IMR-90 (cell line): ENCODE data around the gene ANKRD42. TPM values are rescaled to one million over a fixed set of nuclear protein-coding genes. Genes with fewer than 3 reads are reported as not detected.

Source experiments
- ATAC-seq: fragments of 200-7000 bp; cut with Tn5 transposase; 2 replicates; pipeline ENCODE4 v1.9.1; 2020; ENCODE audit warnings: low read depth, mild to moderate bottlenecking, moderate library complexity
- BruUV-seq: library from RNA; stranded (reverse); fragments of 400-500 nt; replicated peaks from 2 replicates; lab custom pipeline; 2021; lab: Mats Ljungman, UMichigan
- CTCF ChIA-PET: fragments of 300-600 bp; formaldehyde crosslinking; extraction: SDS; loops from one replicate; lab custom pipeline; 2021; ENCODE audit warnings: antibody characterized with exemption; lab: Yijun Ruan, JAX
- POLR2A ChIA-PET: fragments of 300-600 bp; sonication (Branson Sonifier 250); formaldehyde crosslinking; loops from one replicate; lab custom pipeline; 2022; ENCODE audit warnings: antibody characterized with exemption; ENCODE audit not compliant: unreplicated experiment; lab: Charles Lee
- DNase-seq: peaks from one replicate; pipeline ENCODE4 v3.0.0; 2013
- H2AFZ ChIP-seq: replicated peaks from 2 replicates; pipeline ENCODE3; 2013; ENCODE audit warnings: low read length, mild to moderate bottlenecking; ENCODE audit not compliant: poor library complexity
- H2AK5ac ChIP-seq: 2 replicates; pipeline ENCODE4 v1.6.1; 2013; ENCODE audit warnings: low read depth, low read length, inconsistent platforms
- H2AK9ac ChIP-seq: replicated peaks from 2 replicates; pipeline ENCODE3; 2013; ENCODE audit warnings: mild to moderate bottlenecking, low read depth, low read length, moderate library complexity; ENCODE audit not compliant: poor library complexity
- H2BK120ac ChIP-seq: 2 replicates; pipeline ENCODE4 v1.6.1; 2013; ENCODE audit warnings: low read depth, low read length, inconsistent platforms
- H2BK15ac ChIP-seq: 3 replicates; pipeline ENCODE4 v1.6.1; 2013; ENCODE audit warnings: low read depth, low read length, inconsistent platforms
- H2BK20ac ChIP-seq: 2 replicates; pipeline ENCODE4 v1.6.1; 2013; ENCODE audit warnings: low read depth, mild to moderate bottlenecking, inconsistent platforms, low read length, moderate library complexity
- H2BK5ac ChIP-seq: 2 replicates; pipeline ENCODE4 v1.6.1; 2013; ENCODE audit warnings: mild to moderate bottlenecking, low read depth, low read length, inconsistent platforms; ENCODE audit not compliant: poor library complexity, severe bottlenecking
- H3K14ac ChIP-seq: replicated peaks from 2 replicates; pipeline ENCODE4 v1.6.1; 2013; ENCODE audit warnings: low read depth, low read length, inconsistent platforms
- H3K18ac ChIP-seq: 2 replicates; pipeline ENCODE4 v1.6.1; 2013; ENCODE audit warnings: low read depth, low read length, control low read depth
- H3K23ac ChIP-seq: 2 replicates; pipeline ENCODE4 v1.6.1; 2013; ENCODE audit warnings: low read depth, low read length, inconsistent platforms
- H3K27ac ChIP-seq: 2 replicates; pipeline ENCODE4 v1.5.1; 2013; ENCODE audit warnings: mild to moderate bottlenecking, control low read depth, low read length; ENCODE audit not compliant: insufficient read depth
- H3K27me3 ChIP-seq: 2 replicates; pipeline ENCODE4 v1.6.1; 2013; ENCODE audit warnings: low read length; ENCODE audit not compliant: control insufficient read depth, insufficient read depth
- H3K36me3 ChIP-seq: 2 replicates; pipeline ENCODE4 v1.6.1; 2013; ENCODE audit warnings: low read length, mixed read lengths; ENCODE audit not compliant: control insufficient read depth, insufficient read depth
- H3K4ac ChIP-seq: 2 replicates; pipeline ENCODE4 v1.6.1; 2013; ENCODE audit warnings: low read depth, low read length, inconsistent platforms
- H3K4me1 ChIP-seq: 2 replicates; pipeline ENCODE4 v1.6.1; 2013; ENCODE audit warnings: low read length, mixed read lengths; ENCODE audit not compliant: control insufficient read depth, insufficient read depth
- H3K4me2 ChIP-seq: 2 replicates; pipeline ENCODE4 v1.6.1; 2013; ENCODE audit warnings: low read depth, mild to moderate bottlenecking, control low read depth, low read length, moderate library complexity
- H3K4me3 ChIP-seq: 2 replicates; pipeline ENCODE4 v1.5.1; 2013; ENCODE audit warnings: low read depth, mild to moderate bottlenecking, control low read depth, low read length, moderate library complexity; ENCODE audit not compliant: insufficient read depth
- H3K56ac ChIP-seq: 2 replicates; pipeline ENCODE4 v1.6.1; 2013; ENCODE audit warnings: low read length, inconsistent platforms; ENCODE audit not compliant: insufficient read depth; ENCODE audit errors: extremely low read depth
- H3K79me1 ChIP-seq, 2 experiments: 2 replicates each; pipeline ENCODE4 v1.6.1; 2013; ENCODE audit warnings: low read length in 2 of 2, inconsistent platforms in 1 of 2, low read depth in 1 of 2
- H3K9ac ChIP-seq: 2 replicates; pipeline ENCODE4 v1.6.1; 2013; ENCODE audit warnings: low read depth, low read length, control low read depth
- H3K9me1 ChIP-seq: 2 replicates; pipeline ENCODE4 v1.6.1; 2013; ENCODE audit warnings: low read length, inconsistent platforms; ENCODE audit not compliant: insufficient read depth
- H3K9me3 ChIP-seq: 2 replicates; pipeline ENCODE4 v1.6.1; 2013; ENCODE audit warnings: low read length; ENCODE audit not compliant: control insufficient read depth, insufficient read depth
- H4K20me1 ChIP-seq: 2 replicates; pipeline ENCODE4 v1.6.1; 2013; ENCODE audit warnings: low read length, inconsistent platforms; ENCODE audit not compliant: insufficient read depth
- H4K5ac ChIP-seq: 2 replicates; pipeline ENCODE4 v1.6.1; 2013; ENCODE audit warnings: mild to moderate bottlenecking, low read depth, low read length, control low read depth
- H4K8ac ChIP-seq, 2 experiments: 2 replicates each; pipeline ENCODE4 v1.6.1; 2013; ENCODE audit warnings: low read depth in 2 of 2, low read length in 2 of 2, control low read depth in 1 of 2, inconsistent platforms in 1 of 2
- H4K91ac ChIP-seq: 2 replicates; pipeline ENCODE4 v1.6.1; 2013; ENCODE audit warnings: low read depth, low read length, inconsistent platforms; ENCODE audit not compliant: insufficient read depth
- CHD1 ChIP-seq: IDR thresholded peaks from 2 replicates; pipeline ENCODE4 v1.6.1; 2012; ENCODE audit warnings: low read depth, low read length, improper control_type of control experiment
- MAFK ChIP-seq: IDR thresholded peaks from 2 replicates; pipeline ENCODE4 v1.6.1; 2012; ENCODE audit warnings: low read depth, low read length, improper control_type of control experiment
- POLR2A ChIP-seq: IDR thresholded peaks from 2 replicates; pipeline ENCODE4 v1.6.1; 2012; ENCODE audit warnings: mild to moderate bottlenecking, low read depth, low read length
- RAD21 ChIP-seq: IDR thresholded peaks from 2 replicates; pipeline ENCODE4 v1.6.1; 2012; ENCODE audit warnings: low read length, improper control_type of control experiment
- RCOR1 ChIP-seq: IDR thresholded peaks from 2 replicates; pipeline ENCODE4 v1.6.1; 2012; ENCODE audit warnings: mild to moderate bottlenecking, low read length, improper control_type of control experiment; ENCODE audit not compliant: insufficient replicate concordance
- RFX5 ChIP-seq: IDR thresholded peaks from 2 replicates; pipeline ENCODE4 v1.8.0; 2012; ENCODE audit warnings: low read depth, mild to moderate bottlenecking, low read length, moderate library complexity
- WGBS, 2 experiments: methylation state at CpG; one replicate each; pipeline versions ENCODE4 v1.1.5 to v1.1.7; 2013; ENCODE audit warnings: missing lambda C conversion rate in 2 of 2; ENCODE audit not compliant: insufficient read length in 1 of 2; ENCODE audit errors: extremely low coverage in 2 of 2; 5-methylcytosine and 5-hydroxymethylcytosine counted together
- dilution Hi-C: fragments of 300-500 bp; cut with HindIII; formaldehyde crosslinking; loops from one replicate; pipeline ENCODE4 v1.14.3; 2018; ENCODE audit warnings: low sequenced_read_pairs; ENCODE audit not compliant: unreplicated experiment
- in situ Hi-C: fragments of 300-500 bp; cut with MboI; formaldehyde crosslinking; loops from 3 replicates; pipeline ENCODE4 v1.14.3; 2019; ENCODE audit warnings: low sequenced_read_pairs, inconsistent platforms, mixed read lengths
- intact Hi-C: fragments of 100-400 bp; cut with micrococcal nuclease; formaldehyde crosslinking; loops from 2 replicates; pipeline ENCODE4 v1.10.0; 2022
- polyA plus RNA-seq, 3 experiments: library from polyadenylated mRNA; depleted of rRNA; stranded (reverse); fragments of >200 nt; gene quantifications; 2 replicates each; pipeline ENCODE4 v1.2.3, GENCODE V29; 2012; ENCODE audit warnings: low replicate concordance in 1 of 3
- total RNA-seq: library from RNA; depleted of rRNA; stranded (reverse); fragments of >200 nt; gene quantifications from 2 replicates; pipeline ENCODE4 v1.2.3, GENCODE V29; 2012
- TF ChIP-seq, protein P1 (sequence below): conservative IDR thresholded peaks from 2 replicates; pipeline ENCODE4 v1.5.1; 2012; ENCODE audit warnings: mild to moderate bottlenecking, low read depth, low read length, improper control_type of control experiment

Gene ANKRD42
- total and polyA plus RNA-seq, 2 of the 4 experiments (the other 2 are of a cell fraction) = 5.2 to 5.6 TPM

DNA sequence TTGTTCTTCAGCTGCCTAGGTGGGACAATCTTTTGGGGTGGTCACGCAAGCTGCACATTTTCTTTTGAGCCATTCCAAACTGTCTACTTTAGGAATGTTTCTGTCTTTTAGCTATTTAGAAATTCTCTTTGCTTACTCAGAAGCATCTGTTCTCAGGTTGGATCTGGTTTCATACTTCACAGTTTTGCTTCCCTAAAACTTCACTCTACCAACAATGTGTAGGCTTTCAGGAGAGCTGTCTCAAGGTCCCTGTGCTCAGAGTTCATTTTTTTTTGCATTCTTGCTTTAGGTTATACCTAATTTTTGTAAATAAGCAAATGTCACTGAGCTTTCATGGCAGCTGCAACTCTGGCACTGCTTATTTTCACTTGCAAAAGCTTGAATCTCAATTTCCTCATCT lies 55.9 kb downstream of the ANKRD42 start:
- no peak overlapping the region for H2BK5ac ChIP-seq
- H2AK5ac ChIP-seq = no peak overlapping the region
- H3K4me2 ChIP-seq = no peak overlapping the region
- in situ Hi-C loops (no loop called here), intact Hi-C loops (loop anchor here (5.0 kb wide), 1 partner anchor 42 kb away; no protein-coding TSS in a partner anchor), dilution Hi-C loops (no loop called here)
- BruUV-seq = no TSS peak
- no peak overlapping the region for H3K4ac ChIP-seq
- H3K79me1 ChIP-seq = no peaks in the 10 kb centered on the region
- CTCF ChIA-PET = interaction anchor here (1.0 to 2.1 kb wide), 10 partner anchors 9 to 570 kb away, joined by 3 to 14 read pairs (median 4); partner anchors contain the start of genes PRCP and RAB30
- no peaks in the 10 kb centered on the region for H3K9me1 ChIP-seq
- H3K56ac ChIP-seq = no peak overlapping the region
- H3K14ac ChIP-seq = no peak overlapping the region
- no peak overlapping the region for H2BK20ac ChIP-seq
- ATAC-seq (no peak; the same call in 1 of the 2 replicates), DNase-seq (no peak)
- H4K91ac ChIP-seq = no peak overlapping the region
- no peak overlapping the region for H2AFZ ChIP-seq
- H3K9me3 ChIP-seq = no peaks in the 10 kb centered on the region
- POLR2A ChIA-PET = interaction anchor here (0.6 kb wide), 1 partner anchor 155 kb away, joined by 5 read pairs; no protein-coding TSS in a partner anchor
- H2BK120ac ChIP-seq = no peak overlapping the region
- 0 out of 2 replicates have a peak, but pooled peaks cover 2% of the 10 kb centered on the region for H3K4me1 ChIP-seq
- H4K8ac ChIP-seq = no peak overlapping the region
- H3K9ac ChIP-seq = no peak overlapping the region
- no peak overlapping the region for H3K4me3 ChIP-seq
- no peak overlapping the region for H3K23ac ChIP-seq
- H3K36me3 ChIP-seq = no peaks in the 10 kb centered on the region
- no peak overlapping the region for H4K5ac ChIP-seq
- WGBS, 2 experiments = no CpG with 5 or more reads among the region's 1 CpG
- TF ChIP-seq RAD21 (no peak), POLR2A (no peak), RCOR1 (no peak), MAFK (no peak), CHD1 (no peak), RFX5 (no peak)
- TF ChIP-seq, protein P1, sequence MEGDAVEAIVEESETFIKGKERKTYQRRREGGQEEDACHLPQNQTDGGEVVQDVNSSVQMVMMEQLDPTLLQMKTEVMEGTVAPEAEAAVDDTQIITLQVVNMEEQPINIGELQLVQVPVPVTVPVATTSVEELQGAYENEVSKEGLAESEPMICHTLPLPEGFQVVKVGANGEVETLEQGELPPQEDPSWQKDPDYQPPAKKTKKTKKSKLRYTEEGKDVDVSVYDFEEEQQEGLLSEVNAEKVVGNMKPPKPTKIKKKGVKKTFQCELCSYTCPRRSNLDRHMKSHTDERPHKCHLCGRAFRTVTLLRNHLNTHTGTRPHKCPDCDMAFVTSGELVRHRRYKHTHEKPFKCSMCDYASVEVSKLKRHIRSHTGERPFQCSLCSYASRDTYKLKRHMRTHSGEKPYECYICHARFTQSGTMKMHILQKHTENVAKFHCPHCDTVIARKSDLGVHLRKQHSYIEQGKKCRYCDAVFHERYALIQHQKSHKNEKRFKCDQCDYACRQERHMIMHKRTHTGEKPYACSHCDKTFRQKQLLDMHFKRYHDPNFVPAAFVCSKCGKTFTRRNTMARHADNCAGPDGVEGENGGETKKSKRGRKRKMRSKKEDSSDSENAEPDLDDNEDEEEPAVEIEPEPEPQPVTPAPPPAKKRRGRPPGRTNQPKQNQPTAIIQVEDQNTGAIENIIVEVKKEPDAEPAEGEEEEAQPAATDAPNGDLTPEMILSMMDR = no peak
- no peak overlapping the region for H3K18ac ChIP-seq
- no peak overlapping the region for H3K27ac ChIP-seq
- no peak overlapping the region for H2AK9ac ChIP-seq
- no peak overlapping the region for H2BK15ac ChIP-seq
- no peaks in the 10 kb centered on the region for H4K20me1 ChIP-seq
- H3K27me3 ChIP-seq = no peaks in the 10 kb centered on the region
